T47D (cell line): ENCODE results near the gene CCDC92.

Experiments
- DNase-seq, 2 experiments: peaks; one replicate each; pipeline versions ENCODE4 v3.0.0 to v3.0.0-alpha.2; 2011 to 2012; ENCODE audit warnings: low read depth in 1 of 2, low spot score in 1 of 2
- JUND ChIP-seq: IDR thresholded peaks from 2 replicates; pipeline ENCODE4 v1.6.1; 2012; ENCODE audit warnings: low read depth
- in situ Hi-C: cut with HindIII; loops from 2 replicates; pipeline ENCODE4 v1.10.0; 2016; ENCODE audit warnings: low sequenced_read_pairs, low pct_unique_long_range_greater_than_20kb

Gene CCDC92

GRCh38 chr12:123972457-123973401, at the start of gene CCDC92, which contains the start of gene ZNF664:
Gene CCDC92 (minus strand): TSS chr12:123972831. CDS start chr12:123944305, 28,526 bp downstream.
Gene ZNF664 (plus strand): TSS chr12:123973215. CDS start chr12:124012145, 38,930 bp downstream.
- peak; percentile 96 for DNase-seq
- in situ Hi-C loops = no loop called here
- TF ChIP-seq JUND = no peak

- in situ Hi-C loops = no loop called here
- DNase-seq = no peak
- no peak for TF ChIP-seq JUND
Observed at GRCh38 chr12:124022161-124022560, 49.5 kb upstream of the CCDC92 start.

- in situ Hi-C loops = no loop called here
- TF ChIP-seq JUND = no peak
- DNase-seq = no peak
Observed at GRCh38 chr12:124021007-124021406, 48.4 kb upstream of the CCDC92 start.

GRCh38 chr12:124020514-124020949, 47.9 kb upstream of the CCDC92 start:
- no peak for DNase-seq
- TF ChIP-seq JUND = no peak
- in situ Hi-C loops = no loop called here

- no peak for DNase-seq
- no peak for TF ChIP-seq JUND
- in situ Hi-C loops = no loop called here
Observed at GRCh38 chr12:124019115-124019514, 46.5 kb upstream of the CCDC92 start.

DNA sequence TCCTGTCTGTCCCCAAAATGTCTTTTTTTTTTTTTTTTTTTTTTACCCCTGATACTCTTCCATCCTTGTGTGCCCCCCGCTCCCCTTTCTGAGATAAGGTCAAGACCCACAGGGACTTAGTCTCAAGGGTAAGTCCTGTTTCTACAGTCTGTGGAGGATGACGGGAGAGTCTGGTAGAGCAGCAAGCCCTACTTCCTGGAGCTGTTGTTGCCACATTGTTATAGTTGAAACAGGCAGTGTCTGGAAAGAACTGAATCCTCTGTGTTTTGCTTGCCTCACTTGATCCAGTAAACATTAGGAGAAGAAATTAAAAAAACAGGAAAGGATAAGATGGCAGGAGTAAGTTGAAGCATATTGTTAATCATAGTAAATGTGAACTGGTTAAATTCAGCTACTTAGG, 45.9 kb upstream of the CCDC92 start:
- no peak for TF ChIP-seq JUND
- no peak for DNase-seq
- in situ Hi-C loops = no loop called here

GRCh38 chr12:124017064-124017463, 44.4 kb upstream of the CCDC92 start:
- in situ Hi-C loops = no loop called here
- no peak for TF ChIP-seq JUND
- DNase-seq = no peak

DNA sequence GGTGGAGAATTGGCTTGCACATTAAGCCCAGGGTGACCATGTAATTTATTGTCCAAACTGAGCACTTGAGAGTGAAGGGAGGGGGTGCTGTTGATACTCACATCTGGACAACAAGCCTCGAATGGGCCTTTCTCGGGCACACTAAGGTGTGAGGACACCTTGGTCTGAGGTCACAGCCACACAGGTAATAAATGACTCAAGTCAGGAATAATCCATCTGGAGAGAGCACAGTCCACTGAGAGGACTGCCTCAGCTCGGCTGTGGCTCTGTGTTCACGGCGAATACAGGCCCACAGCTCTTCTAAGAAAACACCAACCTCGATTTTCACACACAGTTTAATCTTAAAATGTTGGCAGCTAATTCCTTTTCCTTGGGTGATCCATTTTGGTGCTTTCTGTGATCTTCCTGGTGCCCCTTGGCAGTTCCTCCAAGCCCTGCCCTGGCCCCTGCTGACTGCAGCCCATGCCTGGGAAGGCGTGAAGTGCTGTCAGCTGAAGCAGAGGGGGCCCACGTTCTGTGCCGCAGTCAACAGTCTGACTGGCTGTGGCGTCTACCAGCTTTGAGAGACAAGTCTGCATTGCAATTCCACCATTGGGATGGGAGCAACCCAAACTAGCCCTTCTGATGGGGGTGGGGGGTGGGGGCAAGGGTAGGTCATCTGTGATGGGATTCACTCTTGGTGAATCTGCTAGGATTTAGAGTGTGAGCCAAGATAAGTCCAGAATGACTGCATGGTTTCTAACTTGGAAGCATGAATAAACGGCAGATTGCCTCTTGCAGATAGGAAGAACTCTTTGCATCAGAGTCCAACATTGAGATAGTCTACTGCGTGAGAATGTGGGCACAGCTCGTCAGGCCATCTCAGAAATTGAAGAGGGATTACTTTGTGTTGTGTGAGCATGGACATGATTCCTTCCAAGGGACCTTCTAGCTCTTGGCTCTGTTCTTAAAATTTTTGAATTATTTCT, 43.1 kb upstream of the CCDC92 start:
- TF ChIP-seq JUND = no peak
- DNase-seq = no peak
- in situ Hi-C loops = no loop called here

DNA sequence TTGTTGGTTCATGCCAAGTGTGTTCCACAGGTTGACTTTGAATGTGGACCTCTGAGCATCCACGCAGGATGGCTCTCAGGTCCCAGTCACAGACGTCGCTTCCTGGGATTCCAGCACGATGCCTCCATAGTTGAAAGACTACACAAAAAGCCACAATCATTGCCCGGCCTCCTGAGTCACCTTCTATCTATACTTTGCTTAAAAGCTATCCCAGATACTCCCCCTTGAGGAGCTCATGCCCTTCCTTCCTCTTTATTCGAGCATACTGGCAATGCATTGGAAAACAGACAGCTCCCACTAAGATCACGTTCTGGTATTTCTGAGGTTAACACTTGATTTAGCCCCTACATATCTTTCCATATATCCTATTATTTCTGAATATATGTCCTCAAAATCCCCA, 40.4 kb upstream of the CCDC92 start:
- no peak for DNase-seq
- TF ChIP-seq JUND = no peak
- in situ Hi-C loops = no loop called here

GRCh38 chr12:124011435-124012115, 38.9 kb upstream of the CCDC92 start:
- no peak for DNase-seq
- in situ Hi-C loops = no loop called here
- no peak for TF ChIP-seq JUND

DNA sequence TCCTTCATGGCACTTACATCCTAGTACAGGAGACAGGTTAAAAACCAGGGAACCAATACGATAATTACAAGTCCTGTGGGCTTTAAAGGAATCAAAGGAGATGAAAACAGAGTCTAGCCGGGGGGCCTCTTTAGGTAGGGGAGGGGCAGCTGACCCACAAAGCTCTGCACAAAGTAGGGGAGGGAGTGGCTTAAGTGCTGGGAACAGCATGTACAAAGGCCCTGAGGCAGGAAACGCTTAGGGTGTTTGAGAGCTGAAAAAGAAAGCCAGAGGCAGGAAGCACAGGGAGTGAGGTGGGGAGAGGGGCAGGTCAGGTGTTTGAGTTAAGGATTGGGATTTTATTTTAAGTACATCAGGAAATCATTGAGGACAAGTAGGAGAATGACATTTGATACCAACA, 38.1 kb upstream of the CCDC92 start:
- in situ Hi-C loops = no loop called here
- DNase-seq = no peak
- TF ChIP-seq JUND = no peak

GRCh38 chr12:124009781-124010180, 37.1 kb upstream of the CCDC92 start:
- TF ChIP-seq JUND = no peak
- in situ Hi-C loops = no loop called here
- no peak for DNase-seq
